Thoracic aorta (tissue), 2 donors: ENCODE measurements around the gene CWC27. TPM values are rescaled to one million over a fixed set of nuclear protein-coding genes. Genes with fewer than 3 reads are reported as not detected.

ENCODE experiments used
- ATAC-seq: fragments of 150-250 bp; one replicate; pipeline ENCODE4 v1.8.0; 2017; ENCODE audit warnings: low read depth; ENCODE audit not compliant: insufficient number of reproducible peaks, low FRiP score
- DNase-seq: peaks from one replicate; pipeline ENCODE4 v3.0.0-alpha.2; 2020; ENCODE audit warnings: low spot score
- H3K27ac ChIP-seq, 2 donors: fragments of 200-600 bp; sonication (generic); 1 replicate in 1 of 2; 2 replicates in 1 of 2; pipeline ENCODE4 v1.5.1; 2016; ENCODE audit warnings: mild to moderate bottlenecking in 2 of 2, moderate library complexity in 2 of 2
- H3K27me3 ChIP-seq: fragments of 200-600 bp; sonication (generic); replicated peaks from 2 replicates; pipeline ENCODE4 v1.6.0; 2016; ENCODE audit warnings: mild to moderate bottlenecking; ENCODE audit not compliant: insufficient read depth
- H3K36me3 ChIP-seq: fragments of 200-600 bp; sonication (generic); one replicate; pipeline ENCODE4 v1.5.1; 2016
- H3K4me1 ChIP-seq, 2 donors: fragments of 200-600 bp; sonication (generic); 1 replicate in 1 of 2; 2 replicates in 1 of 2; pipeline versions ENCODE4 v1.5.1 to v1.6.0; 2016; ENCODE audit warnings: low read depth in 2 of 2, mild to moderate bottlenecking in 1 of 2; ENCODE audit not compliant: control insufficient read depth in 1 of 2
- H3K4me3 ChIP-seq: fragments of 200-600 bp; sonication (generic); 2 replicates; pipeline ENCODE4 v1.5.1; 2016; ENCODE audit warnings: mild to moderate bottlenecking
- H3K9me3 ChIP-seq: fragments of 200-600 bp; sonication (generic); 2 replicates; pipeline ENCODE4 v1.5.1; 2016
- CTCF ChIP-seq: fragments of 200-600 bp; sonication (generic); IDR thresholded peaks from one replicate; pipeline ENCODE4 v1.5.1; 2019; ENCODE audit warnings: antibody characterized with exemption
- total RNA-seq, 2 donors: library from RNA; depleted of rRNA; stranded (reverse); fragments of >200 nt; gene quantifications; one replicate each; pipeline versions ENCODE4 v1.1.0 to v1.2.3, GENCODE V29; 2016

The CWC27 gene
- total RNA-seq, 2 donors from 2014 or later = 13.4 to 24.8 TPM

- Histone ChIP-seq H3K27me3 (no peaks in the 10 kb centered on the region), H3K9me3 (no peaks in the 10 kb centered on the region), H3K27ac (no peak overlapping the region), H3K4me1 (peaks cover 0 to 7% of the 10 kb centered on the region in 2 donors), H3K36me3 (no peaks in the 10 kb centered on the region), H3K4me3 (no peak overlapping the region)
- DNase-seq (no peak), ATAC-seq (no peak)
- no peak for TF ChIP-seq CTCF
Observed at GRCh38 chr5:64947031-64947430, 178.3 kb downstream of the CWC27 start.

GRCh38 chr5:64947801-64948200 lies 179.1 kb downstream of the CWC27 start:
- peaks cover 0 to 7% of the 10 kb centered on the region in 2 donors for H3K4me1 ChIP-seq
- no peak overlapping the region for H3K27ac ChIP-seq
- H3K4me3 ChIP-seq = no peak overlapping the region
- H3K36me3 ChIP-seq = no peaks in the 10 kb centered on the region
- no peak for TF ChIP-seq CTCF
- H3K9me3 ChIP-seq = no peaks in the 10 kb centered on the region
- DNase-seq = no peak
- no peaks in the 10 kb centered on the region for H3K27me3 ChIP-seq
- no peak for ATAC-seq

- ATAC-seq (no peak), DNase-seq (no peak)
- TF ChIP-seq CTCF = no peak
- H3K36me3 ChIP-seq = no peaks in the 10 kb centered on the region
- no peak overlapping the region for H3K4me3 ChIP-seq
- no peaks in the 10 kb centered on the region for H3K9me3 ChIP-seq
- peaks cover 0 to 7% of the 10 kb centered on the region in 2 donors for H3K4me1 ChIP-seq
- peak overlapping the region in 1 of 2 donors; percentile 34 for H3K27ac ChIP-seq
- H3K27me3 ChIP-seq = no peaks in the 10 kb centered on the region
Observed at GRCh38 chr5:64949331-64949730, 180.6 kb downstream of the CWC27 start.

- DNase-seq (no peak), ATAC-seq (no peak)
- no peak overlapping the region for H3K4me3 ChIP-seq
- no peaks in the 10 kb centered on the region for H3K36me3 ChIP-seq
- no peak overlapping the region for H3K27ac ChIP-seq
- no peaks in the 10 kb centered on the region for H3K27me3 ChIP-seq
- no peaks in the 10 kb centered on the region for H3K9me3 ChIP-seq
- no peaks in the 10 kb centered on the region for H3K4me1 ChIP-seq
- TF ChIP-seq CTCF = no peak
Observed at GRCh38 chr5:64952951-64953673, 184.4 kb downstream of the CWC27 start.

GRCh38 chr5:64954518-64954917 lies 185.8 kb downstream of the CWC27 start:
- H3K4me1 ChIP-seq = no peaks in the 10 kb centered on the region
- ATAC-seq = no peak
- no peak overlapping the region for H3K4me3 ChIP-seq
- no peak for DNase-seq
- H3K27ac ChIP-seq = no peak overlapping the region
- H3K27me3 ChIP-seq = no peaks in the 10 kb centered on the region
- H3K36me3 ChIP-seq = no peaks in the 10 kb centered on the region
- no peak for TF ChIP-seq CTCF
- H3K9me3 ChIP-seq = no peaks in the 10 kb centered on the region
